ENCODE measurements around the gene COL3A1. TPM values are rescaled to one million over a fixed set of nuclear protein-coding genes. Genes with fewer than 3 reads are reported as not detected.

Gene COL3A1
- total RNA-seq, 1 donor, result 1,653 TPM

DNA sequence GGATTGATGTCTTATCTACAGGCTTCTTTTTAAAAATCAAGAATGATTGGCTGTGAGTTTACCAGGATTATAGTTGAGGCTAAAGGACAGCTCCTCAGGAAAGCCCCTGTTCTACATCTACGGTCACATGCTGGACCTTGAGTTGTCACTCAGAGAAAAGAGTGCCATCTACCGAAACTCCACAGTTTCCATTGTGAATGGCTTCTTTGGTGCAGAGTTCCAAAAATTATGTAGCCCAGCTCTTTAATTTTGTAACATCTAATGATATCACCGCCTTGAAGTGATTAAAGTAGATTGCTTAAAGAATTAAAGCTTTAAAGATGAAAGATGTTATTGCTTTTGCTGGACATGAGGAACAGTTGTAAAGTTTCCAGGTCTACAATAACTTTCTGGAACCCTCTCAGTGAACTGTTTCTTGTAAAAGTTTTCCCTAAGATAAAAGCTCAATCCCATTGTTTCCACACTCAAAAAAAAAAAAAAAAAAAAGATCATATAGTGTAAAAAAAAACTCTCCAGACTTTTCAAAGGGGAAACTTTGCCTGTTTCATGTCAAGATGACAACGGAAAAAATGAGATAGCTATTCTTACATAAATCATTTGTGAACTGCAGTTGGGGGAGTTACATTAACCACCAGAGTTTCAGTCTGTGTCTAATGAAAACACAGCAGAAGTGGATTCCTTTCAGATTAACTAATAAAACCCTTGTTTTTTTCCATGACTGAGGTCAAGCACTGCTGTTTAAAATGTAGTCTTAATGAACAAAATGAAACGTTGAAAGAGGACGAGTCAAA, 4.3 kb downstream of the COL3A1 start:
- TF ChIP-seq, protein P1, sequence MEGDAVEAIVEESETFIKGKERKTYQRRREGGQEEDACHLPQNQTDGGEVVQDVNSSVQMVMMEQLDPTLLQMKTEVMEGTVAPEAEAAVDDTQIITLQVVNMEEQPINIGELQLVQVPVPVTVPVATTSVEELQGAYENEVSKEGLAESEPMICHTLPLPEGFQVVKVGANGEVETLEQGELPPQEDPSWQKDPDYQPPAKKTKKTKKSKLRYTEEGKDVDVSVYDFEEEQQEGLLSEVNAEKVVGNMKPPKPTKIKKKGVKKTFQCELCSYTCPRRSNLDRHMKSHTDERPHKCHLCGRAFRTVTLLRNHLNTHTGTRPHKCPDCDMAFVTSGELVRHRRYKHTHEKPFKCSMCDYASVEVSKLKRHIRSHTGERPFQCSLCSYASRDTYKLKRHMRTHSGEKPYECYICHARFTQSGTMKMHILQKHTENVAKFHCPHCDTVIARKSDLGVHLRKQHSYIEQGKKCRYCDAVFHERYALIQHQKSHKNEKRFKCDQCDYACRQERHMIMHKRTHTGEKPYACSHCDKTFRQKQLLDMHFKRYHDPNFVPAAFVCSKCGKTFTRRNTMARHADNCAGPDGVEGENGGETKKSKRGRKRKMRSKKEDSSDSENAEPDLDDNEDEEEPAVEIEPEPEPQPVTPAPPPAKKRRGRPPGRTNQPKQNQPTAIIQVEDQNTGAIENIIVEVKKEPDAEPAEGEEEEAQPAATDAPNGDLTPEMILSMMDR (IDR thresholded peaks at IDR 0.05; ENCODE audit: insufficient read depth, low read length), result peak; percentile 39
- H3K4me3 ChIP-seq (ENCODE audit: low read depth, low read length), result peak overlapping the region; percentile 86
- DNase-seq (ENCODE audit: low read depth), result peak; percentile 98

DNA sequence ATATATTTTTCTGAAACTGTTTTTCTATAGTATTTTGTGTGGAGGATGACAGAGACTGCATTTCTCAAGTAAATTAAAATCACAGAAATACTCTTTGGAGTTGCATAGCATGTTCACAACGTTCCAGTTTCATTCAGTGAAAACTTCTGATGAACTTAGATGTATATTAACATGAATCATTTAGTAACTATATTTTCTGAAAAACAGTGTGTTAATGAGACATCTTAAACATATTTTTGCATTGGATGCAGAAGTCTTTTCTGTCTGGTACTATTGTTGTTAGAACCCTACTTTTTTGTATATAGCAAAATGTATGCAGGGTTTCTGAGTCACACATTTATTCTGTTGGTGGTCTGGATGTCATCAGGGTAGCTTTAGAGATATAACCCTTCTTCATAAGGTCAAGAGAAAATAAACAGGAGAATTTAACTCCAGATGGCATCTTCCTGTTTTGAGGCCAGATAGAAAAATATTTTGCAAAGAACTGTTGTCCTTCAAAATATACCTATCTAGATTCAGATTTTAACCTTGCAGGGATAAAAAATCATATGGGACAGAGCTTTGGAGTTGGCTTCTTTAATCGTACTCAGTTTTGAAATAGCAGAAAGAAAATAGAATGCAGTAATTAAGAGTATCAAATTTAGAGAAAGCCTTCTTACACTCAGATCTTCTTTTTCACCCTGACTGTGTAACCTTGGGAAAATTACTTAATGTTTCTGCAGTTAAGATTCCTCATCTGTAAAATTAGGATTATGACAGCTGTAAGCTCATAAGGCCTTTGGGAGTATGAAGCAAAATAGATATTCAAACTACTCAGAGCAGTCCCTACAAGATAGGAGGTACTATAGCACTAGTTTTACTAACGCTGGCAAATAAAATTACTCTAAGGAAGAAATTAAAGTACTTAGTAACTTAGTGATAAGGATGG, 5.3 kb downstream of the COL3A1 start:
- H3K4me3 ChIP-seq (ENCODE audit: low read depth, low read length), result peak overlapping the region; percentile 86
- TF ChIP-seq, protein P1 (IDR thresholded peaks at IDR 0.05; ENCODE audit: insufficient read depth, low read length), result no peak
- peak; percentile 52 for DNase-seq (ENCODE audit: low read depth)

DNA sequence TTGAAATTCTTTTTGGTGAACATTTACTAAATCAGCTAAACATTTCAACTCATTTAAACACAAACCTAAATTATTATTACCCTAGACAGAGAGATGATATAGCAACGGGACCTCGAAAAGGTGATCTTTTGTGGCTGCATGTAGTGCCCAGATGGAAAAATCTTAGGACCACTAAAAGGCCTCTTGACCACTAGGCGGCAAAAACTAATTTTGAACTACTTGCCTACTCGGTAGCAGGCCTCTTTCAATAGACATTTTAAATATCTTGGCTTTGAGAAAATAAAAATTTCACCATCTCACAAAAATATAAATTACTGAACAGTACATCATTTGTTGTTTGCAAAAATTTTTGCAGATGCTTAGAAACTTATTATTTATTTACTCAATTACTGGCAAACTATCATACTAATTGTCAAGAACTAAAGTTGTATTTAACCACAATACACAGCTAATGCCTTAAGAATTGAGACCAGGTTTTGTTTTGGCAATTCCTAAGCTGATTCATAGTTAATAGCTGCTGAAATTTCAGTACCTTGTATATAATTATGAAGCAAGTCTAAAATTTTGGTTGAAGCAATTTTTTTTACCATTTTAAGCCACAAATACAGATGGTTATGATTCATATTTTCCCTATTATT, 9.4 kb downstream of the COL3A1 start:
- peak; percentile 83 for DNase-seq (ENCODE audit: low read depth)
- H3K4me3 ChIP-seq (ENCODE audit: low read depth, low read length), result peak overlapping the region; percentile 52
- TF ChIP-seq, protein P1 (IDR thresholded peaks at IDR 0.05; ENCODE audit: insufficient read depth, low read length), result peak; percentile 59

DNA sequence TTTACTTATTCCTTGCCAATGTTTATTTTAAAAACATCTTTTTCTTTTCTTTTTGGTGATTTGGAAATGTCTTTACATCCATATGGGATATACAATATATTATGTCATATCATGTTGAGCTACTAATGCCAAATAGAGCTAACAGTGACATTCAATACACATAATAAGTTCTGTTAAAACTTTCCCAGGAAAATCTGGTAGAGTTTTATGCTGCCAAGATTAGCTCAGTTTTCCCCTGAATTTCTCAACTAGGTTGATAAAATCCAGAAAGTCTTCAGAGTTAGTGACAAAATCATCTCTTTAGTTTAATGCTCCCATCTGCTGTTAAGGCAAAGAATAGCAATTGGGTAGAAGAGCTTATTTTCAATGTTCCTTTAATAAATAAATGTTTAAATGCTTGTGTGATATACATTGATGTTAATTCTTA, 9.9 kb downstream of the COL3A1 start:
- peak overlapping the region; percentile 1 for H3K4me3 ChIP-seq (ENCODE audit: low read depth, low read length)

DNA sequence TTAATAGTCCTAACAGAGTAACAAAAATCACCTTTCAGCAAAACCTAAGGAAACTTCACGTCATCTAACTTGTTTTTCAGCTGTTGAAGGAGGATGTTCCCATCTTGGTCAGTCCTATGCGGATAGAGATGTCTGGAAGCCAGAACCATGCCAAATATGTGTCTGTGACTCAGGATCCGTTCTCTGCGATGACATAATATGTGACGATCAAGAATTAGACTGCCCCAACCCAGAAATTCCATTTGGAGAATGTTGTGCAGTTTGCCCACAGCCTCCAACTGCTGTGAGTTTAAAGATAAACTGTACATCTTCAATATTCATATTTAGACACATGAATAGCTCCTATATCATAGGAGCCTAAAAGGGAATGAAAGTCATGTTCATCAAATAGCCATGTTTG, 10.5 kb downstream of the COL3A1 start:
- H3K4me3 ChIP-seq (ENCODE audit: low read depth, low read length), result peak overlapping the region; percentile 40

More for the DNA sequence above, 9.9 kb downstream of the COL3A1 start:
- TF ChIP-seq, protein P1 (IDR thresholded peaks at IDR 0.05; ENCODE audit: insufficient read depth, low read length), result peak; percentile 48
- DNase-seq (ENCODE audit: low read depth), result peak; percentile 88

DNA sequence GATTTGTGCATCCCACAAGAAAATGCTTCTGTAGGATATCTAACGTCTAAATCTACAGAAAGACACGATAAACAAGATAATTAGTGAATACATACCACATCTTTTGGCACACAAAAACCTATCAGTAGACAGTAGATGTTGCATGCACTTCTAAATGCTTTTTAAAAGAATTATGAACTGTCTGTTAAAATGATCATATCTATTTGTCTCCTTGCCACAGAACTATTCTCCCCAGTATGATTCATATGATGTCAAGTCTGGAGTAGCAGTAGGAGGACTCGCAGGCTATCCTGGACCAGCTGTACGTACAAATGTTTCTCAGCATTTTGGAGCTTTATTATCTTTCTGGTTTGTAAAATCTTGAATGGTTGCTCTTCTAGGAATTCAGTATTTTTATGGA, 12.7 kb downstream of the COL3A1 start:
- DNase-seq (ENCODE audit: low read depth), result peak; percentile 72
- TF ChIP-seq, protein P1 (IDR thresholded peaks at IDR 0.05; ENCODE audit: insufficient read depth, low read length), result no peak
- H3K4me3 ChIP-seq (ENCODE audit: low read depth, low read length), result no peak overlapping the region

More for the DNA sequence above, 10.5 kb downstream of the COL3A1 start:
- DNase-seq (ENCODE audit: low read depth), result peak; percentile 97
- TF ChIP-seq, protein P1 (IDR thresholded peaks at IDR 0.05; ENCODE audit: insufficient read depth, low read length), result no peak

Measured in fibroblast of the aortic adventitia (primary cell).